HG03558 (cell line): ENCODE data around the gene TRUB2.

Source experiments
- ATAC-seq: cut with Tn5 transposase; IDR thresholded peaks from one replicate; pipeline ENCODE4 v1.9.1; 2021; ENCODE audit warnings: moderate number of reproducible peaks; ENCODE audit not compliant: unreplicated experiment; ENCODE audit errors: extremely low read depth

TRUB2 gene

DNA sequence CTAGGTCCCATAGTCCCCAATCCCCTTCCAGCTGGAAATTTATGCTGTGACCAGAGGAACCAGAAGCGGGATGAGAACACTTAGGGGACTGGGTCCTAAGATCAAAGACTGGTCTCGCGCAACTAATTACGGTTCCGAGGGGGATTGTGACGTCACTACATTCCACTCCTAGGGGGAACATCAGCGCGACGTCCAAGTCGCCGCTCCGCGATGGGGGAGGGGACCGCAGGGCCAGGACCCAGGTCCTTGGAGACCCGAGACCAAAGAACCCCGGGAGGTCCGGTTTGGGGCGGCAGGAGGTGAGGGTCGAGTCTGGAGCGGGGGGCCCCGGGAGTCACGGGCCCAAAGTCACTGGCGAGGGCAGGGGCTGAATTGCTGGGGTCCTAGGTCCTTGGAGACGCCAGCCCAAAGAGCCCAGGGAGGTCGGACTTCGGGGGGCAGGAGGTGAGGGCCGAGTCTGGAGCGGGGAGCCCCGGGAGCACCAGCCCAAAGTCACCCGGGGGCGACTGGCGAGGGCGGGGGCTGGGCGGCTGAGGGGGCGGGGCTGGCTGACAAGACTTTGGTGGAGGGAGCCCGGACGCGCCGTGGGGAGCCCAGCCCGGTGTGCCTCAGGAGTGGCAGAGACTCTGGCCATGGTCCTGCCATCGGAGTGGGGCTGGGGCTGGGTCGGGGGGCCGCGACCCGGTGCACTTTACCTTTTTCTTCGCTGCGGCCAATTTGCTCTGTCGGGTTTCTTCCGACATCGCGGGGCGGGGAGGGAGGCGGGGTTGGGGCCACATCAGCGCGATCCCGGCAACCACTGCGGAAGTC lies 46.8 kb downstream of the TRUB2 start, which contains the start of gene GOLGA2:
Gene GOLGA2 (minus strand): TSS at position 810 of the 810 bp plus-strand sequence. CDS start 31 bp downstream, at position 779.
- ATAC-seq: no peak

DNA sequence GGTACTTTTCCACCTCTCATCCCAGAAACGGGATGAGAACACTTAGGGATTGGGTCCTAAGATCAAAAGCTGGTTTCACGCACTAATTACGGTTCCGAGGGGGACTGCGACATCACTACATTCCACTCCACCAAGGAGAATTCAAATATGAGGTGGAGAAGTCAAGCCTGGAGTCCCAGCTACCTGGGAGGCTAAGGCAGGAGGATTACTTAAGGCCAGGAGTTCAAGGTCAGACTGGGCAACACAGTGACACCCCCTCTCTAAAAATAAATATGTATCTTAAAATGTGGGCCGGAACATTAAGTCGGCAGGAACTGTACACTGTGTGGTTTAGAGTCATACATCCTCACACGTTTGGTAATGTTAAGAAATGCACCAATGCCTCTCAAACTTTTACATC lies 48.0 kb downstream of the TRUB2 start:
- ATAC-seq: no peak

GRCh38 chr9:128271512-128271911 lies 50.7 kb downstream of the TRUB2 start:
- no peak for ATAC-seq

- no peak for ATAC-seq
Observed at GRCh38 chr9:128271112-128271511, 51.1 kb downstream of the TRUB2 start.

- no peak for ATAC-seq
Observed at GRCh38 chr9:128266868-128267590, 55.2 kb downstream of the TRUB2 start.

- no peak for ATAC-seq
Observed at GRCh38 chr9:128265348-128265847, 56.8 kb downstream of the TRUB2 start.

DNA sequence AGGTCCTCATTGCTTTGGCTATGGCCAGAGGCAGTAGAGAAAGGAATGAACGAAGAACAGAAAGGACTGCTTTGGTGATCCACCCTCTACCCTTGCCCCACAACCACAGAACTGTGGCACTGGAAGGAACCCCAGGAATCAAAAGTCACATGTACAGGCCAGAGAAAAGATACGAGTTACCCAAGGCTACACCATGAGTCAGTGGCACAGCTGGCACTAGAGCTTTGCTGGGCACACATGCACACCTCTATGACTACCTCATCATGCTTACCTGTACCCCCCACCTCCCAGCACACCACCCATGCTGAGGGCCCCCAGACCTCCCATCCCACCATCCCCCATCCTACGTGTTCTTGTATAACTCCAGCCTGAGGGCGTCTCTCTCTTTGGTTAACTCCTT lies 59.6 kb downstream of the TRUB2 start:
- no peak for ATAC-seq

DNA sequence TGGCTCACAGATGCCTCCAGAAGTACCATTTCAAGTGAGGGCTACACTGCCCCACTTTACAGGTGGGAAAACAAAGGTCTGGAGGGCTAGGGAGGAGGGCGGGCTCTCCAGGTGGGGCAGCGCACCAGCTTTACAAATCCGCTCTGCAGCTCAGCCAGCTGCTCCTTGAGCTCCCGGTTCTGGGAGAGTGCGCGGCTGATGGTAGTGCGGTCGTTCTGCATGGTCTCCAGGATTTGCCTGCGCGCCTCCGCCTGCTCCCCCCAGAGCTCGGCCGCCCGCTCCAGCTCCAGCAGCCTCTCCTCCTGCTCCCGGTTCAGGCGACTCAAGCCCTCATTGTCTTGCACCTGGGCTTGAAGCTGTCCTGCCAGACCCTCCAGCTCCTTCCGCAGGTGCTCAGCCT lies 61.9 kb downstream of the TRUB2 start:
- ATAC-seq: no peak

DNA sequence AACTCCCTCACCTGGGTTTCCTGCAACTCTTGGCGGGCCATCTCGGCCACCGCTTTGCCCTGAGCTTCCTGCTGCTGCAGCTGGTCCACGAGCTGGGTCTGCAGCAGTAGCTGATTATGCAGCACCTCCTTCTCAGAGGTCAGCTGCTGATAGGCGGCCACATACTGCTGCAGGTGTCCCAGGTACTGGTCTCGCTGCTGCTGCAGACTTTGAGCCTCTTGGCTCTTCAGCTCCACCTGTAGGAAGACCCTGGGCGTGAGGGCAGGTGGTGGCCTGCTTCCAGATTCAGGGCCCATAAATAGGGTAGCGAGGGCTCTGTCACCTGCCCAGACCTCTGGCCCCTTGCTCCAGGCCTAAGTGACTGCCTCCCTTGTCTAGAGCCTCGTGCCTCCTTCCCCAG lies 63.1 kb downstream of the TRUB2 start:
- ATAC-seq: no peak

GRCh38 chr9:128258326-128258725 lies 63.9 kb downstream of the TRUB2 start:
- ATAC-seq: no peak

DNA sequence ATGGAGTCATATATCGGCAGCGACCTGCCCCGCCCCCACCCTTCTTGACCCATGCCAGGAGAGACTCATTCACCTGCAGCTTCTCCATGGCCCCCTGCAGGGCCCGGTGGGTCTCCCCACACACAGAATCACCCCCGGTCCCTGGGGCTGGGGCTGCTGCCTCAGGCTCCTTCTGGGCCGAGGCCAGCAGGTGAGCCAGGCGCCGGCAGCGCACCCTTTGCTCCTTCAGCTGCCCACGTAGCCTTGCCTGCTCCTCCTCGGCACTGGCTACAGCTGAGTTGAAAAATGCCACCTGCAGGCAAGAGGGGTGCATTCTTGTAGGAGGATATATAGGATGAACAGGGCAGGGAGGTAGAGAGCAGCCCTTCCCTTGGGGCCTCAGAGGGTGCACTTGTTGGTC lies 64.3 kb downstream of the TRUB2 start:
- ATAC-seq: no peak

DNA sequence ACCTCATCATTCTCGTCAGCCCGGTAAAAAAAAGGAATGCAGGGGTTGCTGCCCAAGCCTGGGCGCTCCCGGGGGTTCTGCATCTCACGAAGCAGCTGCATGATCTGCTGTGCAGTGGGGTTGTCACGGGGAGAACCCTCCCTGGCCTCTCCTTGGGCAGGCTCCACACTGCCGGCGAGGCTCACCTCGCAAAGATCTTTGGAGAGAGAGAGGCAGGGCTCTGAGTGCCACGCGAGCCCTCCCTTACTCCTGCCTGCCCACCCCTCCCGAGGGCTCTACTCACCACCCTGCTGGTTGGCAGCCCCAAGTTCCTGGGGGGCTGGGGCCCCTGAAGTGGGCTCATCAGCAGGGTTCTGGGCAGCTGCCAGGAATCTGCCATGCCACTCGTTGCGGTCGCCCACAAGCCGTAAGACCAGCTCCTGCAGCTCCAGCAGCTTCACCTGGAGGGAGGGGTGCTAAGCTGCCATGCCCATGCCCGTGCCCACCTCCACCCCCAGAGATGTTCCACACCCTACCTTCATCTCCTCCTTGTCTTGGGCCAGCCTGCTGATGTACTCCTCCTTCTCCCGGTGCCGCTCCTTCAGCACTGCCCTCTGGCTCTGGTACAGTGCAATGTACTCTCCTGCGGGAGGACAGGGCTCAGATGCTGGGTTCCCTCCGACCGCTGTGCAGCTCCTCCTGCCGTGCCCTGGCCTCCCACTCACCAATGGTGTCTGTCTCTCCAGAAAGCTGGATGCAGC lies 65.0 kb downstream of the TRUB2 start:
- no peak for ATAC-seq
